Measurements from ENCODE around the gene GGCX.
"Not testable (repeated sequence)": the region's sequence is repeated elsewhere in the genome, so short reads cannot be mapped to it uniquely, and the experiment has no call there.

GGCX gene

GRCh38 chr2:85561280-85562212, at the start of gene GGCX:
GGCX (minus strand) TSS chr2:85561493; CDS start chr2:85561428, 65 bp downstream.
- DNase-seq, result peak; percentile 97

GRCh38 chr2:85607268-85608215, 46.2 kb upstream of the GGCX start:
- DNase-seq, result no peak

DNA sequence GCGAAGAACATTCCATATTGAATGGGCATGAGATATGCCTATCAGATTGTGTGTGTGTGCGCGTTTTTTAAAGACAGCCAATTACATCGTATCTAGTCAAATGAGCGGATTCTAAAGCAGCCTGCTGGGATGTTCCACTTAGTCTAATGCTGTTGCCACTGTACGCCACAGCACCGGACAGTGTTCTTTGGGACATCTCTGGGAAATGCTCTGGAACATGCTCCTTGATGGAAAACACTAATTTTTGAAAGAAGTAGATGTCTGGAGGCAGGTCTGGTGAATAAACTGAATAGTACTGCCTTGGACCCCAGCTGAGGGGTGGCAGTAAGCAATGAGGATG, 44.8 kb upstream of the GGCX start:
- no peak for DNase-seq

DNA sequence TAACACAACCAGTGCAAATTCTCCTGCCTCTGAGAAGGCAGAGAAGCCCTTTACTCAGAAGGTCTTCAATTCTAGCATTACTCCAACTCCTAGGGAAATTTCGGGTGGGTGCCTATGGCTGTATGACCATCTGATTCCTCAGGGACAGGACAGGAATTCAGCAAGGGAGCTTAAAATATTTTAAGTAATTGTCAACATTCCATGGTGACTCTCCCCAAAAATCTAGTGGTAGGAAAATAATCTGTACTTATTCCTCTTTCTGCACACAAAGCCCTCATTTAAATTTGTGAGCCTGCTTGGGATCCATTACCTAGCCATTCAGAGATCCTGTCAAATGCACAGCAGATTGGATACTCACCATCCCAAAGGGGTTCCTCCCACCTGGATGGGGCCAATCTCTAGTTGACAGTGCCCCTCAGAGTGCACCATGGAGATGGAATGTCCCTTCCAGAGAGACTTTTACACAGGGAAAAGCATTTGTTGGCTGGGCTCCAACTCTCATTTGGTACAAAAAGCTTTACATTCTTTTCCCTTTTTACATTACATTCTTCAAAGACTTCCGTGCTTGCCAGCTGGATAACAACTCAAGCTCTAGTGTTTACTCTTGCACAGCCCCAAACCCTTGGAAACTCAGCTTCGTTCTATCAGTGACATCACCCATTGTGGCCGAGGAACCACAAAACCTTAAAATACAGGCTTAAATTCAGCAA, 44.3 kb upstream of the GGCX start:
- DNase-seq, result no peak

DNA sequence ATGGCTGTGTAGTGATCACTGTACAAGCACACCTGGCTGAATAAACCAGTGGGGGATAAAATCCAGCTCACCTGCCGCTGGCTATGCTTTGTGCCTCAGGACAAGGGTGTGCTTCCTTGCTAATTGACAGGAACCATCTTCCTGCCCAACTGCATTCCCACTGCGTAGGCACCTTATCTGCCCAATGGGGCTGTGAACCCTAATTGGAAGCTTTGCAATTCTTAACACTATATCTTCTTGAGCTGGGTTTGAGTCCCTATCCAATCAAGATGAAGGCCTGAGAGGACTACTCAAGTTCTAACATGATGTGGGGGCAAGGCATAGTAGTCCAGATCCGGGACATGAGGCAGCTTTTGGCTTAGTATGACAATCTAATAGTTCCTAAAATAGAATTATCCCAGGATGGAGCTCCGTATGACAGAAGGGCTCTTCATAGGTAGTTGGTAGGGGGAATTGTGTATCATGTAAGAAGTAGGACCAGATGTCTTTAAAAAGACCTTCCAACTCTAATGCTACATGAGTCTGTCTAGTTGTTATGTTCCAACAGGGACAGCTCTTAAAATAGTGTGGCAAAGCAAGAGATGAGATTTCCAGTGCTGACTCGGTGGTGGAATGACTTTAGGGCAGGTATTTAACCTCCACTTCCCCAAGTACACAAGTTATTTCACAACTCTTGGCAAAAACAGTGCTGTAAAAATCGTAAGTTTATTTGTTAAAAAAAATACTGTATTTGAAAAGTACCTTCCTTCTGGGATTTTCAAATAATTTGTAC, 43.5 kb upstream of the GGCX start:
- no peak for DNase-seq

DNA sequence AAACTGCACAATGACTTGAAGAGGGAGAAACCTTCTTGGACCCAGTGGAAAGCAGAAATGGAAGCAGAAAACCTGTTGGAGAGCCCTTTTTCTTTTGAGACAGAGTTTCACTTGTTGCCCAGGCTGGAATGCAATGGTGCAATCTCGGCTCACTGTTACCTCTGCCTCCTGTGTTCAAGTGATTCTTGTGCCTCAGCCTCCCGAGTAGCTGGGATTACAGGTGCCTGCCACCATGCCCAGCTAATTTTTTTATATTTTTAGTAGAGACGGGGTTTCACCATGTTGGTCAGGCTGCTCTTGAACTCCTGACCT, 42.8 kb upstream of the GGCX start:
- not testable (repeated sequence) for DNase-seq

DNA sequence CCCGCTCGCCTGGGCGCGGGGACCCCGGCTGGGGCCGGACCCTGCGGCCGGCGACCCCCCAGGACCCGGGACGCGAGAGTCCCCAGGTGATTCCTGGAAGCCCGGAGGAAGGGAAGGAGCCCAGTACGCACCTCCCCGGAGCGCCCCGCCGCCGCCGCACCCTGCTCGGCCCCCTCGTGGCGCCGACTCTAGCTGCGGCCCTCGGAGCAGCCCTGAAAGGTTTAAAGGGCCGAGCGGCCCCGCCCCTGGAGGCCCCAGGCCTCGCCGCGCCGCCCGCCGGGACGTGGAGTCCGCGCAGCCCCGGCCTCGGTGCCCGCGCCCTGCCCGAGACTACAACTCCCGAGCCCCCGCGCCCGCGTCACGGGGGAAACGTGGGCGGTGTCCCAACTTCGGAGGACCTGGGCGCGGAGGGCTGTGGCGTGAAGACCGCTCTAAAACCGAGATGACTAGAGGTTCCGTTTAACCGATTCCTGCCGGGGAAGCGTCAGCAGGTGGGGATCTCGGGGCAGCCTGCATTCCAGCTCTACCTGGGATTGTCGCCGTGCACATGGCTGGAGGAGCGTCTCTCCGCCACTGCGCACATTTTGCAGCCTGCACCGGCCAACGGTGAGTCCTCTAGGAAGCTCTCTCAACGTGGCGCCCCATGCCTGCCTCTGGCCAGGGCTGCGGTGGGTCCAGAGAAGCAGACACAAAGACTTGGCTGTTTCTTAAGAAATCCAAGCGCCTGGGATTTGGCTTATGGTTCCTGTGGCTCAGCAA, 41.4 kb upstream of the GGCX start, which contains the start of gene TMEM150A:
TMEM150A (minus strand) TSS at position 223 of the 759 bp plus-strand sequence. CDS start 750 bp downstream, outside the sequence.
- DNase-seq, result peak; percentile 93

DNA sequence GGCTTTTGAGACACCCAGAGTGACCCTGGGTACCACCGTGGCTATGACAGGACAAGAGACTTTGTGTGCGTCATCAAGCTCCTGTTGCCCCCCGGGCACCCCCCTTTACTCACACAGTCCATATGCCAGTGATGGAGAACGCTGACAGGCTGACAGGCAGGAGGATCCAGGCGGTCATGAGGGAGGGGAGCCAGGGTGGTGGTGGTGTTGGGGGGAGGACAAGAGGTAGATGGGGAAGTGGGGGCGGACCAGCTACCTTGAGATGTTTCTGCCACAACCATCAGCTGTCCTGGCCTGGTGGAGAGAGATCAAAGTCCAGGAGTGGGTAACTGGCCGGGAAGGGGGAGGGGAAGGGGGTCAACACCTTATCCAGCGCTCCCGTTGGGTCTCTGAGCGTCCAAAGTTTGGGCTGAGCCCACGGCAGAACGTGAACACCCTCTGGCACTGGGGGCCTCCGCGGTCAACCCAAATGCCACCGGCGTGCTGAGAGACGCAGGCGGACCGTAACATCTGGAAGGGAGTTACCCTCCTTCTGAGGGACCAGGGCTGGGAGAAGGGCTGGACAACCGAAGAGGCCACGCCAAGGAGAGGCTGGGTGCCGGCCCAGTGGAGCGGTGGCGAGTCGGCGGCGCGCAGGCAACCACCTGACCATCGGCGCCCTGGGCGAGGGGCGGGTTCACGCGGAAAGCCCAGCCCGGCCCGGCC, 40.6 kb upstream of the GGCX start:
- DNase-seq, result no peak

- no peak for DNase-seq
Observed at GRCh38 chr2:85600951-85601770, 39.9 kb upstream of the GGCX start.

GRCh38 chr2:85600235-85600575, 38.9 kb upstream of the GGCX start:
- DNase-seq, result no peak

- DNase-seq, result no peak
Observed at GRCh38 chr2:85599468-85600234, 38.4 kb upstream of the GGCX start.

GRCh38 chr2:85598594-85599340, 37.5 kb upstream of the GGCX start:
- no peak for DNase-seq

DNA sequence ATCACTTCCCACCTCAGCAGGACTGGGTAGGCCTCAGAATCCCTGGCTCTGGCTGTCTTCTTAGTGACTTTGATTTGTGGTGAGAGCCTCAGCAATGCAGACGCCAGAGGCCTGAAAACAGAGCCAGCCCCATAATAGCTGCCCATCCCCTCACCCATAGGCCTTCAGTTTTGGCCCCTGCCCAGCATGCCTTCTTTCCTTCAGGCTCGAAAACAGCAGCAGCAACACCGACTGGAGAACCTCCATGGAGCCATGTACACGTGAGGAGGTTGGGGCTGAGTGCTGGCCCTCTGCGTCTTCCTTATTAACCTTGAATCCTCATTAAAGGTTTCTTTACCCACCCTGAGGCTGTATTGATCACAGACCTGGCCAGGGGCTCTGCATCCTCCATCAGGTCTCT, 35.9 kb upstream of the GGCX start:
- DNase-seq, result no peak

GRCh38 chr2:85596486-85597143, 35.3 kb upstream of the GGCX start:
- DNase-seq, result no peak

GRCh38 chr2:85596026-85596333, 34.7 kb upstream of the GGCX start:
- DNase-seq, result peak; percentile 55

GRCh38 chr2:85595301-85596025, 34.2 kb upstream of the GGCX start, which contains the start of gene RNF181:
RNF181 (plus strand) TSS chr2:85595745; CDS start chr2:85595764, 19 bp downstream.
- peak; percentile 93 for DNase-seq

GRCh38 chr2:85594715-85595300, 33.5 kb upstream of the GGCX start:
- DNase-seq, result no peak
